Ectodermal cell (in vitro differentiated cells): ENCODE measurements around the gene ARHGAP44.

Source experiments
- H3K27ac ChIP-seq: 2 replicates; pipeline ENCODE4 v1.7.0; 2013; ENCODE audit warnings: mild to moderate bottlenecking, low read depth, low read length; ENCODE audit not compliant: insufficient read depth, poor library complexity, severe bottlenecking
- H3K27me3 ChIP-seq: 2 replicates; pipeline ENCODE4 v1.7.0; 2013; ENCODE audit warnings: mild to moderate bottlenecking, low read length; ENCODE audit not compliant: insufficient read depth, control insufficient read depth, poor library complexity, severe bottlenecking
- H3K36me3 ChIP-seq: one replicate; pipeline ENCODE4 v1.7.0; 2013; ENCODE audit warnings: low read length; ENCODE audit not compliant: control insufficient read depth, insufficient read depth
- H3K4me1 ChIP-seq: one replicate; pipeline ENCODE4 v1.7.0; 2013; ENCODE audit warnings: low read length; ENCODE audit not compliant: control insufficient read depth, insufficient read depth
- H3K4me3 ChIP-seq: 2 replicates; pipeline ENCODE4 v1.7.0; 2013; ENCODE audit warnings: low read depth, low read length, control low read depth; ENCODE audit not compliant: insufficient read depth
- H3K9me3 ChIP-seq: 2 replicates; pipeline ENCODE4 v1.7.0; 2013; ENCODE audit warnings: mild to moderate bottlenecking, low read length, moderate library complexity; ENCODE audit not compliant: control insufficient read depth
- WGBS, 2 experiments: methylation state at CpG; one replicate each; pipeline ENCODE4 v1.1.7; 2013; ENCODE audit warnings: missing lambda C conversion rate in 2 of 2; 5-methylcytosine and 5-hydroxymethylcytosine counted together

The ARHGAP44 gene

GRCh38 chr17:12995896-12996295, 206.6 kb downstream of the ARHGAP44 start:
- 96 to 97% methylated on average over 19 of the region's 19 CpGs for WGBS, 2 experiments
- Histone ChIP-seq H3K27me3 (no peaks in the 10 kb centered on the region), H3K27ac (no peak overlapping the region), H3K4me3 (no peak overlapping the region), H3K9me3 (no peaks in the 10 kb centered on the region), H3K4me1 (no peaks in the 10 kb centered on the region), H3K36me3 (peaks cover 74% of the 10 kb centered on the region)

- Histone ChIP-seq H3K36me3 (peaks cover 72% of the 10 kb centered on the region), H3K9me3 (no peaks in the 10 kb centered on the region), H3K4me1 (no peaks in the 10 kb centered on the region), H3K27ac (no peak overlapping the region), H3K4me3 (no peak overlapping the region), H3K27me3 (no peaks in the 10 kb centered on the region)
- WGBS, 2 experiments: 95 to 97% methylated on average over 10 of the region's 10 CpGs
These were observed 207.1 kb downstream of the ARHGAP44 start for GRCh38 chr17:12996357-12996756.

GRCh38 chr17:12996941-12997340, 207.6 kb downstream of the ARHGAP44 start:
- Histone ChIP-seq H3K4me1 (no peaks in the 10 kb centered on the region), H3K27ac (no peak overlapping the region), H3K4me3 (no peak overlapping the region), H3K36me3 (peaks cover 67% of the 10 kb centered on the region), H3K9me3 (no peaks in the 10 kb centered on the region), H3K27me3 (no peaks in the 10 kb centered on the region)
- WGBS, 2 experiments: 95% methylated on average over 5 of the region's 5 CpGs

- Histone ChIP-seq H3K36me3 (peaks cover 62% of the 10 kb centered on the region), H3K4me1 (no peaks in the 10 kb centered on the region), H3K4me3 (no peak overlapping the region), H3K27ac (no peak overlapping the region), H3K27me3 (no peaks in the 10 kb centered on the region), H3K9me3 (no peaks in the 10 kb centered on the region)
- WGBS, 2 experiments: 95 to 96% methylated on average over 8 of the region's 8 CpGs
These were observed 209.2 kb downstream of the ARHGAP44 start for GRCh38 chr17:12998461-12998860.

- 91 to 94% methylated on average over 5 of the region's 5 CpGs for WGBS, 2 experiments
These were observed 209.6 kb downstream of the ARHGAP44 start for GRCh38 chr17:12998874-12999273.

GRCh38 chr17:13000561-13000960, 211.3 kb downstream of the ARHGAP44 start:
- no peak overlapping the region for H3K27ac ChIP-seq
- no peak overlapping the region for H3K4me3 ChIP-seq
- no peaks in the 10 kb centered on the region for H3K4me1 ChIP-seq
- 93 to 96% methylated on average over 8 of the region's 8 CpGs for WGBS, 2 experiments
- no peaks in the 10 kb centered on the region for H3K9me3 ChIP-seq
- H3K36me3 ChIP-seq: peaks cover 50% of the 10 kb centered on the region
- no peaks in the 10 kb centered on the region for H3K27me3 ChIP-seq

More at GRCh38 chr17:12998874-12999273, 209.6 kb downstream of the ARHGAP44 start:
- H3K4me3 ChIP-seq: no peak overlapping the region
- no peaks in the 10 kb centered on the region for H3K9me3 ChIP-seq
- H3K27me3 ChIP-seq: no peaks in the 10 kb centered on the region
- no peaks in the 10 kb centered on the region for H3K4me1 ChIP-seq
- H3K27ac ChIP-seq: no peak overlapping the region
- H3K36me3 ChIP-seq: peaks cover 58% of the 10 kb centered on the region

- H3K4me1 ChIP-seq: no peaks in the 10 kb centered on the region
- no peaks in the 10 kb centered on the region for H3K27me3 ChIP-seq
- H3K4me3 ChIP-seq: no peak overlapping the region
- H3K27ac ChIP-seq: no peak overlapping the region
- H3K36me3 ChIP-seq: peaks cover 37% of the 10 kb centered on the region
- 90 to 91% methylated on average over 15 of the region's 15 CpGs for WGBS, 2 experiments
- H3K9me3 ChIP-seq: no peaks in the 10 kb centered on the region
These were observed 212.8 kb downstream of the ARHGAP44 start for GRCh38 chr17:13001991-13002615.

- Histone ChIP-seq H3K4me3 (no peak overlapping the region), H3K27ac (no peak overlapping the region), H3K27me3 (no peaks in the 10 kb centered on the region), H3K4me1 (no peaks in the 10 kb centered on the region), H3K36me3 (peaks cover 35% of the 10 kb centered on the region), H3K9me3 (no peaks in the 10 kb centered on the region)
- 64 to 66% methylated on average over 15 of the region's 15 CpGs for WGBS, 2 experiments
These were observed 213.6 kb downstream of the ARHGAP44 start for GRCh38 chr17:13002761-13003453.

GRCh38 chr17:13003454-13003851, 214.2 kb downstream of the ARHGAP44 start:
- Histone ChIP-seq H3K27ac (no peak overlapping the region), H3K36me3 (peaks cover 30% of the 10 kb centered on the region)
- 90 to 92% methylated on average over 9 of the region's 9 CpGs for WGBS, 2 experiments

GRCh38 chr17:13003927-13004326, 214.6 kb downstream of the ARHGAP44 start:
- H3K27me3 ChIP-seq: no peaks in the 10 kb centered on the region
- no peaks in the 10 kb centered on the region for H3K9me3 ChIP-seq
- no peaks in the 10 kb centered on the region for H3K4me1 ChIP-seq
- WGBS, 2 experiments: 90 to 91% methylated on average over 5 to 6 of the region's 6 CpGs
- no peak overlapping the region for H3K4me3 ChIP-seq
- peaks cover 26% of the 10 kb centered on the region for H3K36me3 ChIP-seq
- H3K27ac ChIP-seq: no peak overlapping the region

More at GRCh38 chr17:13003454-13003851, 214.2 kb downstream of the ARHGAP44 start:
- no peaks in the 10 kb centered on the region for H3K4me1 ChIP-seq
- no peaks in the 10 kb centered on the region for H3K27me3 ChIP-seq
- no peak overlapping the region for H3K4me3 ChIP-seq
- H3K9me3 ChIP-seq: no peaks in the 10 kb centered on the region
